ENCODE results near the gene KIF26B.

DNA sequence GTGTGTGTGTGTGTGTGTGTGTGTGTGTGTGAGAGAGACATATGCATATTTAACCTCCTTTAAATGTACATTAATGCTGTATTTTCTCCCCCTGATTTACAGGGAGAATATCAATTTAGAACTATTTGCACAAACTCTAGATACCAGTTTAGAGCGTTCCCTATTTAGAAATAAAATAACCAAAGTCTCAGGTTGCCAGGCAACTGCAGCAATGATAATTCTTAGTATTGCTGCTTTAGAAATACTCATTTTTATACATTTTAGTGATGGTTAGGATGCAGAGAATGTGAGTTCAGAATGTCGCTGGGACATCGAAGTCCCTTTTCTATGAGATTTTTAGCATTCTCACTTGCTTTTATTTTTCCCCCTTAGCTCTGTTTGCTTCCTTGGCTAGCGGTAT is 497.3 kb downstream of the KIF26B start:
- TF ChIP-seq JUN (CRISPR knock-in tag; IDR thresholded peaks at IDR 0.05) = no peak
- TF ChIP-seq, protein P1, sequence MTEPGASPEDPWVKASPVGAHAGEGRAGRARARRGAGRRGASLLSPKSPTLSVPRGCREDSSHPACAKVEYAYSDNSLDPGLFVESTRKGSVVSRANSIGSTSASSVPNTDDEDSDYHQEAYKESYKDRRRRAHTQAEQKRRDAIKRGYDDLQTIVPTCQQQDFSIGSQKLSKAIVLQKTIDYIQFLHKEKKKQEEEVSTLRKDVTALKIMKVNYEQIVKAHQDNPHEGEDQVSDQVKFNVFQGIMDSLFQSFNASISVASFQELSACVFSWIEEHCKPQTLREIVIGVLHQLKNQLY (CRISPR knock-in tag; IDR thresholded peaks at IDR 0.05) = no peak
- TF ChIP-seq, protein P2, sequence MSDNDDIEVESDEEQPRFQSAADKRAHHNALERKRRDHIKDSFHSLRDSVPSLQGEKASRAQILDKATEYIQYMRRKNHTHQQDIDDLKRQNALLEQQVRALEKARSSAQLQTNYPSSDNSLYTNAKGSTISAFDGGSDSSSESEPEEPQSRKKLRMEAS (CRISPR knock-in tag; IDR thresholded peaks at IDR 0.05) = no peak
- TF ChIP-seq, protein P3, sequence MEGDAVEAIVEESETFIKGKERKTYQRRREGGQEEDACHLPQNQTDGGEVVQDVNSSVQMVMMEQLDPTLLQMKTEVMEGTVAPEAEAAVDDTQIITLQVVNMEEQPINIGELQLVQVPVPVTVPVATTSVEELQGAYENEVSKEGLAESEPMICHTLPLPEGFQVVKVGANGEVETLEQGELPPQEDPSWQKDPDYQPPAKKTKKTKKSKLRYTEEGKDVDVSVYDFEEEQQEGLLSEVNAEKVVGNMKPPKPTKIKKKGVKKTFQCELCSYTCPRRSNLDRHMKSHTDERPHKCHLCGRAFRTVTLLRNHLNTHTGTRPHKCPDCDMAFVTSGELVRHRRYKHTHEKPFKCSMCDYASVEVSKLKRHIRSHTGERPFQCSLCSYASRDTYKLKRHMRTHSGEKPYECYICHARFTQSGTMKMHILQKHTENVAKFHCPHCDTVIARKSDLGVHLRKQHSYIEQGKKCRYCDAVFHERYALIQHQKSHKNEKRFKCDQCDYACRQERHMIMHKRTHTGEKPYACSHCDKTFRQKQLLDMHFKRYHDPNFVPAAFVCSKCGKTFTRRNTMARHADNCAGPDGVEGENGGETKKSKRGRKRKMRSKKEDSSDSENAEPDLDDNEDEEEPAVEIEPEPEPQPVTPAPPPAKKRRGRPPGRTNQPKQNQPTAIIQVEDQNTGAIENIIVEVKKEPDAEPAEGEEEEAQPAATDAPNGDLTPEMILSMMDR (IDR thresholded peaks at IDR 0.05) = no peak
- TF ChIP-seq, protein P4, sequence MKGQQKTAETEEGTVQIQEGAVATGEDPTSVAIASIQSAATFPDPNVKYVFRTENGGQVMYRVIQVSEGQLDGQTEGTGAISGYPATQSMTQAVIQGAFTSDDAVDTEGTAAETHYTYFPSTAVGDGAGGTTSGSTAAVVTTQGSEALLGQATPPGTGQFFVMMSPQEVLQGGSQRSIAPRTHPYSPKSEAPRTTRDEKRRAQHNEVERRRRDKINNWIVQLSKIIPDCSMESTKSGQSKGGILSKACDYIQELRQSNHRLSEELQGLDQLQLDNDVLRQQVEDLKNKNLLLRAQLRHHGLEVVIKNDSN (CRISPR knock-in tag; IDR thresholded peaks at IDR 0.05) = no peak
- no peak for TF ChIP-seq JAZF1 (CRISPR knock-in tag; IDR thresholded peaks at IDR 0.05)
- TF ChIP-seq ZNF121 (CRISPR knock-in tag; IDR thresholded peaks at IDR 0.05) = no peak
- TF ChIP-seq KAT7 (CRISPR knock-in tag; IDR thresholded peaks at IDR 0.05; ENCODE audit: borderline replicate concordance) = no peak
